H1 (cell line): ENCODE data around the gene UROD. TPM values are rescaled to one million over a fixed set of nuclear protein-coding genes. Genes with fewer than 3 reads are reported as not detected.

Source experiments
- CTCF ChIA-PET: fragments of 300-600 bp; sonication (Branson Sonifier 250); formaldehyde crosslinking; loops from one replicate; lab custom pipeline; 2021; ENCODE audit not compliant: partially characterized antibody; lab: Charles Lee
- POLR2A ChIA-PET: fragments of 300-600 bp; sonication (Branson Sonifier 250); formaldehyde crosslinking; loops from one replicate; lab custom pipeline; 2021; ENCODE audit warnings: inconsistent platforms; ENCODE audit not compliant: partially characterized antibody; lab: Charles Lee
- DNase-seq, 2 experiments: peaks; one replicate each; pipeline versions ENCODE4 v3.0.0 to v3.0.0-alpha.2; 2010 to 2022; ENCODE audit warnings: low spot score in 2 of 2, low read depth in 1 of 2, mixed read lengths in 1 of 2
- FAIRE-seq: peaks from 2 replicates; lab custom pipeline; 2011; peaks lifted over from hg19 to GRCh38; lab: Jason Lieb, UNC
- H2AFZ ChIP-seq: 2 replicates; pipeline ENCODE4 v1.8.1; 2012; ENCODE audit warnings: low read length, inconsistent platforms
- H2AK5ac ChIP-seq: 2 replicates; pipeline ENCODE4 v1.6.1; 2013; ENCODE audit warnings: low read depth, low read length
- H2BK120ac ChIP-seq: replicated peaks from 2 replicates; pipeline ENCODE3; 2013; ENCODE audit warnings: low read depth, low read length, inconsistent platforms
- H2BK12ac ChIP-seq: 2 replicates; pipeline ENCODE4 v1.6.1; 2013; ENCODE audit warnings: low read depth, low read length
- H2BK15ac ChIP-seq: 2 replicates; pipeline ENCODE4 v1.6.1; 2013; ENCODE audit warnings: low read length
- H2BK20ac ChIP-seq: 2 replicates; pipeline ENCODE4 v1.6.1; 2013; ENCODE audit warnings: low read length
- H2BK5ac ChIP-seq: 2 replicates; pipeline ENCODE4 v1.6.1; 2013; ENCODE audit warnings: low read depth, low read length
- H3K14ac ChIP-seq: 2 replicates; pipeline ENCODE4 v1.6.1; 2013; ENCODE audit warnings: inconsistent platforms; ENCODE audit not compliant: insufficient read length
- H3K18ac ChIP-seq: 2 replicates; pipeline ENCODE4 v1.6.1; 2013; ENCODE audit warnings: low read length; ENCODE audit errors: extremely low read depth
- H3K23ac ChIP-seq: 2 replicates; pipeline ENCODE4 v1.6.1; 2013; ENCODE audit warnings: inconsistent platforms; ENCODE audit not compliant: insufficient read length
- H3K23me2 ChIP-seq: 2 replicates; pipeline ENCODE4 v1.6.1; 2013; ENCODE audit warnings: low read depth, low read length
- H3K27ac ChIP-seq: 2 replicates; pipeline ENCODE4 v1.6.1; 2011; ENCODE audit warnings: low read depth, low read length, inconsistent platforms
- H3K27me3 ChIP-seq, 4 experiments: replicated peaks in 1 of 4; 1 replicate in 1 of 4; 2 replicates in 3 of 4; pipeline versions ENCODE4 v1.6.1 to v1.8.1; 2011 to 2013; ENCODE audit warnings: low read length in 3 of 4, mild to moderate bottlenecking in 3 of 4, inconsistent platforms in 2 of 4, mixed read lengths in 2 of 4, moderate library complexity in 1 of 4; ENCODE audit not compliant: control insufficient read depth in 3 of 4, insufficient read depth in 3 of 4; ENCODE audit errors: extremely low read depth in 1 of 4
- H3K36me3 ChIP-seq, 4 experiments: 2 replicates each; pipeline versions ENCODE4 v1.6.1 to v1.8.1; 2011 to 2013; ENCODE audit warnings: mild to moderate bottlenecking in 4 of 4, low read length in 3 of 4, moderate library complexity in 2 of 4, control low read depth in 1 of 4, inconsistent platforms in 1 of 4; ENCODE audit not compliant: insufficient read depth in 4 of 4, control insufficient read depth in 2 of 4
- H3K4ac ChIP-seq: replicated peaks from 2 replicates; pipeline ENCODE3; 2013; ENCODE audit warnings: low read length, low read depth, mixed read lengths, inconsistent platforms; ENCODE audit not compliant: insufficient read length
- H3K4me1 ChIP-seq, 4 experiments: replicated peaks in 1 of 4; 1 replicate in 1 of 4; 2 replicates in 3 of 4; pipeline versions ENCODE4 v1.6.1 to v1.8.1; 2011 to 2013; ENCODE audit warnings: low read length in 3 of 4, inconsistent platforms in 2 of 4, mixed read lengths in 1 of 4; ENCODE audit not compliant: insufficient read depth in 4 of 4, control insufficient read depth in 3 of 4
- H3K4me2 ChIP-seq, 2 experiments: 2 replicates each; pipeline versions ENCODE4 v1.6.1 to v1.8.1; 2011 to 2013; ENCODE audit warnings: low read depth in 2 of 2, low read length in 2 of 2, control low read depth in 1 of 2, inconsistent platforms in 1 of 2, mild to moderate bottlenecking in 1 of 2; ENCODE audit not compliant: insufficient read depth in 1 of 2
- H3K4me3 ChIP-seq, 4 experiments: fragments of 200-600, 300-600 bp in 1 of 4; sonication (generic), shearing (Covaris generic), sonication (Bioruptor Twin) in 1 of 4; 2 replicates each; pipeline versions ENCODE4 v1.5.1 to v1.8.1; 2011 to 2016; ENCODE audit warnings: low read length in 4 of 4, low read depth in 3 of 4, control low read depth in 2 of 4, inconsistent platforms in 2 of 4, mild to moderate bottlenecking in 2 of 4, mixed read lengths in 1 of 4, moderate library complexity in 1 of 4; ENCODE audit not compliant: insufficient read depth in 2 of 4; ENCODE audit errors: extremely low read depth in 1 of 4
- H3K56ac ChIP-seq: replicated peaks from 2 replicates; pipeline ENCODE3; 2013; ENCODE audit warnings: low read depth, mild to moderate bottlenecking, mixed read lengths, low read length, inconsistent platforms; ENCODE audit not compliant: insufficient read length
- H3K79me1 ChIP-seq: 2 replicates; pipeline ENCODE4 v1.6.1; 2013; ENCODE audit warnings: low read depth, low read length, control low read depth
- H3K79me2 ChIP-seq, 2 experiments: 2 replicates each; pipeline versions ENCODE4 v1.6.1 to v1.8.1; 2012 to 2013; ENCODE audit warnings: low read length in 2 of 2, mild to moderate bottlenecking in 2 of 2, inconsistent platforms in 1 of 2; ENCODE audit not compliant: insufficient read depth in 2 of 2, control insufficient read depth in 1 of 2
- H3K9ac ChIP-seq, 4 experiments: replicated peaks in 1 of 4; 1 replicate in 1 of 4; 2 replicates in 3 of 4; pipeline versions ENCODE4 v1.6.1 to v1.8.1; 2011 to 2013; ENCODE audit warnings: low read depth in 3 of 4, low read length in 3 of 4, control low read depth in 2 of 4, mild to moderate bottlenecking in 2 of 4, moderate library complexity in 2 of 4, inconsistent platforms in 1 of 4; ENCODE audit errors: extremely low read depth in 1 of 4
- H3K9me3 ChIP-seq, 2 experiments: 2 replicates each; pipeline versions ENCODE4 v1.6.1 to v1.8.1; 2012 to 2013; ENCODE audit warnings: mild to moderate bottlenecking in 2 of 2, moderate library complexity in 2 of 2, control low read depth in 1 of 2, inconsistent platforms in 1 of 2, low read depth in 1 of 2, low read length in 1 of 2, mixed read lengths in 1 of 2; ENCODE audit not compliant: insufficient read depth in 2 of 2
- H4K20me1 ChIP-seq, 2 experiments: replicated peaks in 1 of 2; 2 replicates each; pipeline versions ENCODE3 to v1.8.1; 2011 to 2013; ENCODE audit warnings: inconsistent platforms in 2 of 2, low read length in 2 of 2, mild to moderate bottlenecking in 1 of 2; ENCODE audit not compliant: insufficient read depth in 2 of 2, control insufficient read depth in 1 of 2
- H4K5ac ChIP-seq: 2 replicates; pipeline ENCODE4 v1.6.1; 2013; ENCODE audit warnings: low read length, low read depth, mixed read lengths, inconsistent platforms; ENCODE audit not compliant: insufficient read length
- H4K8ac ChIP-seq: 2 replicates; pipeline ENCODE4 v1.8.0; 2013; ENCODE audit warnings: mild to moderate bottlenecking, moderate library complexity, low read length, inconsistent platforms; ENCODE audit not compliant: insufficient read depth; ENCODE audit errors: extremely low read depth
- H4K91ac ChIP-seq: replicated peaks from 2 replicates; pipeline ENCODE3; 2013; ENCODE audit warnings: low read length, mixed read lengths, inconsistent platforms; ENCODE audit not compliant: insufficient read length
- ATF2 ChIP-seq: IDR thresholded peaks from 2 replicates; pipeline ENCODE4 v1.6.1; 2012; ENCODE audit warnings: low read length, inconsistent platforms
- BACH1 ChIP-seq: IDR thresholded peaks from 2 replicates; pipeline ENCODE4 v1.6.1; 2012; ENCODE audit warnings: low read length, improper control_type of control experiment
- CHD1 ChIP-seq: IDR thresholded peaks from 2 replicates; pipeline ENCODE4 v1.6.1; 2012; ENCODE audit warnings: low read depth, low read length, improper control_type of control experiment
- CTBP2 ChIP-seq: IDR thresholded peaks from 2 replicates; pipeline ENCODE4 v1.7.0; 2011; ENCODE audit warnings: borderline replicate concordance, mild to moderate bottlenecking, moderate library complexity, mixed read lengths, low read length; ENCODE audit not compliant: insufficient read depth, insufficient read length
- E2F6 ChIP-seq: IDR thresholded peaks from 2 replicates; pipeline ENCODE4 v1.6.1; 2012; ENCODE audit warnings: inconsistent platforms
- EGR1 ChIP-seq: IDR thresholded peaks from 2 replicates; pipeline ENCODE4 v1.6.1; 2011; ENCODE audit warnings: low read depth, low read length, borderline replicate concordance
- JUN ChIP-seq: IDR thresholded peaks from 2 replicates; pipeline ENCODE4 v1.6.1; 2011; ENCODE audit warnings: low read depth, mild to moderate bottlenecking, improper control_type of control experiment, low read length
- JUND ChIP-seq: IDR thresholded peaks from 2 replicates; pipeline ENCODE4 v1.6.1; 2011; ENCODE audit warnings: mild to moderate bottlenecking, improper control_type of control experiment, low read length
- KDM4A ChIP-seq: IDR thresholded peaks from one replicate; pipeline ENCODE4 v1.7.1; 2012; ENCODE audit warnings: low read depth, mild to moderate bottlenecking, moderate library complexity, low read length, inconsistent platforms; ENCODE audit not compliant: severe bottlenecking
- POLR2AphosphoS5 ChIP-seq: IDR thresholded peaks from 2 replicates; pipeline ENCODE4 v1.6.1; 2011; ENCODE audit warnings: low read depth, low read length
- SRF ChIP-seq: IDR thresholded peaks from 2 replicates; pipeline ENCODE4 v1.6.1; 2011; ENCODE audit warnings: mild to moderate bottlenecking, low read depth, low read length, moderate library complexity
- TBP ChIP-seq: IDR thresholded peaks from 2 replicates; pipeline ENCODE4 v1.6.1; 2011; ENCODE audit warnings: low read depth, low read length, improper control_type of control experiment
- TCF12 ChIP-seq: IDR thresholded peaks from 2 replicates; pipeline ENCODE4 v1.6.1; 2011; ENCODE audit warnings: low read depth, mild to moderate bottlenecking, low read length
- WGBS, 2 experiments: shearing (Covaris generic) in 1 of 2; methylation state at CpG; one replicate each; pipeline versions ENCODE4 v1.1.6 to v1.1.7; 2013 to 2015; ENCODE audit warnings: low lambda C conversion rate in 2 of 2, mixed read lengths in 2 of 2, inconsistent platforms in 1 of 2, low coverage in 1 of 2, missing lambda C conversion rate in 1 of 2; ENCODE audit not compliant: insufficient replicate concordance in 2 of 2, insufficient coverage in 1 of 2, insufficient read length in 1 of 2; ENCODE audit errors: extremely low coverage in 1 of 2, missing lambda C conversion rate in 1 of 2; 5-methylcytosine and 5-hydroxymethylcytosine counted together
- polyA plus RNA-seq, 7 experiments: library from polyadenylated mRNA; depleted of rRNA in 3 of 7; stranded (reverse) in 5 of 7; unstranded in 2 of 7; fragments of >200 nt in 5 of 7; fragments of 200-250 nt in 2 of 7; gene quantifications; 1 replicate in 5 of 7; 2 replicates in 1 of 7; 4 replicates in 1 of 7; pipeline versions ENCODE4 v1.2.1 to v1.2.3, GENCODE V29; 2011 to 2013; ENCODE audit warnings: missing spikeins in 2 of 7, mixed read lengths in 2 of 7
- total RNA-seq: library from RNA; stranded (reverse); fragmentation: NEBNext Ultra II Directional; extraction: Animal tissue kit (Norgen Biotek cat#: 25700); gene quantifications from 2 replicates; pipeline ENCODE4 v1.2.1, GENCODE V29; 2021

The UROD gene
- total and polyA plus RNA-seq, 2 of the 8 experiments (the other 6 are each of a cell fraction or from before 2014, with no cell fraction given) = 86.6 to 220 TPM

- CTCF ChIA-PET = no interaction called here
- Histone ChIP-seq H2BK120ac (no peak overlapping the region), H3K23me2 (no peaks in the 10 kb centered on the region), H2BK20ac (no peak overlapping the region), H2AFZ (no peak overlapping the region), H2BK15ac (no peak overlapping the region), H3K4ac (no peak overlapping the region), H3K4me1 (no peaks in the 10 kb centered on the region), H2BK12ac (no peak overlapping the region), H4K91ac (no peak overlapping the region), H3K9me3 (no peaks in the 10 kb centered on the region), H3K9ac (no peak overlapping the region), H4K20me1 (peaks cover 0 to 2% of the 10 kb centered on the region in 2 experiments), H3K27ac (no peak overlapping the region), H3K18ac (no peak overlapping the region), H3K79me2 (no peaks in the 10 kb centered on the region), H3K79me1 (no peaks in the 10 kb centered on the region), H3K56ac (no peak overlapping the region), H4K5ac (no peak overlapping the region), H4K8ac (no peak overlapping the region), H2AK5ac (no peak overlapping the region), H3K23ac (no peak overlapping the region), H3K4me2 (no peak overlapping the region), H2BK5ac (no peak overlapping the region), H3K36me3 (0 out of 8 replicates have a peak, but pooled peaks cover 0 to 3% (median 0%) of the 10 kb centered on the region in 4 experiments), H3K14ac (no peak overlapping the region), H3K27me3 (no peaks in the 10 kb centered on the region), H3K4me3 (no peak overlapping the region)
- FAIRE-seq (no peak), DNase-seq (no peak)
- 87% methylated on average over 3 of the region's 3 CpGs; no CpG with 5 or more reads in 1 of the 2 experiments for WGBS, 2 experiments
- POLR2A ChIA-PET = interaction anchor here (1.2 kb wide), 1 partner anchor 26 kb away, joined by 3 read pairs; no protein-coding TSS in a partner anchor
- TF ChIP-seq BACH1 (no peak), CHD1 (no peak), TBP (no peak), ATF2 (no peak), E2F6 (no peak), KDM4A (no peak), POLR2AphosphoS5 (no peak), JUND (no peak), JUN (no peak), CTBP2 (no peak), TCF12 (no peak), SRF (no peak), EGR1 (no peak)
These were observed 49.3 kb upstream of the UROD start for GRCh38 chr1:44962729-44963128.
